HepG2 (cell line): Measurements from ENCODE around the gene TOB1. TPM values are rescaled to one million over a fixed set of nuclear protein-coding genes. Genes with fewer than 3 reads are reported as not detected.

Experiments
- ASH2L ChIP-seq: fragments of 300-600, 200-600 bp; sonication (generic); IDR thresholded peaks from 2 replicates; pipeline ENCODE4 v1.7.0; 2017; ENCODE audit warnings: low read depth, mild to moderate bottlenecking, moderate library complexity, mixed read lengths, low read length; ENCODE audit not compliant: insufficient read length
- ATF7-NPFF ChIP-seq: sonication (generic); formaldehyde crosslinking; IDR thresholded peaks from 2 replicates; pipeline ENCODE4 v1.8.1; 2023; ENCODE audit warnings: mild to moderate bottlenecking, low read depth, missing genetic modification reagents, moderate library complexity
- EEA1 ChIP-seq: sonication (generic); formaldehyde crosslinking; IDR thresholded peaks from 2 replicates; pipeline ENCODE4 v1.5.1; 2020; ENCODE audit warnings: mild to moderate bottlenecking, missing genetic modification reagents, borderline replicate concordance
- FOXO1 ChIP-seq: sonication (generic); formaldehyde crosslinking; IDR thresholded peaks from 2 replicates; pipeline ENCODE4 v1.4.0; 2020; ENCODE audit warnings: missing genetic modification reagents
- KLF12 ChIP-seq: sonication (generic); formaldehyde crosslinking; IDR thresholded peaks from 2 replicates; pipeline ENCODE4 v1.4.0; 2020; ENCODE audit warnings: missing genetic modification reagents, borderline replicate concordance
- MEIS1 ChIP-seq: sonication (generic); formaldehyde crosslinking; IDR thresholded peaks from 2 replicates; pipeline ENCODE4 v1.9.0; 2021; ENCODE audit warnings: mild to moderate bottlenecking, missing genetic modification reagents, moderate library complexity, borderline replicate concordance
- NKX3-1 ChIP-seq: sonication (generic); formaldehyde crosslinking; IDR thresholded peaks from 2 replicates; pipeline ENCODE4 v1.5.0; 2020; ENCODE audit warnings: missing genetic modification reagents
- NR2F2 ChIP-seq: IDR thresholded peaks from 2 replicates; pipeline ENCODE4 v1.6.1; 2012; ENCODE audit warnings: low read depth, inconsistent platforms, borderline replicate concordance
- PAWR ChIP-seq: sonication (generic); formaldehyde crosslinking; IDR thresholded peaks from 2 replicates; pipeline ENCODE4 v1.4.0; 2020; ENCODE audit warnings: missing genetic modification reagents, mild to moderate bottlenecking, borderline replicate concordance
- RFXAP ChIP-seq: sonication (generic); formaldehyde crosslinking; IDR thresholded peaks from 2 replicates; pipeline ENCODE4 v1.4.0; 2020; ENCODE audit warnings: missing genetic modification reagents, borderline replicate concordance
- ZKSCAN5 ChIP-seq: sonication (generic); formaldehyde crosslinking; IDR thresholded peaks from 2 replicates; pipeline ENCODE4 v1.5.1; 2020; ENCODE audit warnings: mild to moderate bottlenecking, missing genetic modification reagents
- ZNF17 ChIP-seq: sonication (generic); formaldehyde crosslinking; IDR thresholded peaks from 2 replicates; pipeline ENCODE4 v1.5.0; 2020; ENCODE audit warnings: mild to moderate bottlenecking, missing genetic modification reagents
- ZNF629 ChIP-seq: sonication (generic); formaldehyde crosslinking; conservative IDR thresholded peaks from 2 replicates; pipeline ENCODE4 v1.5.0; 2020; ENCODE audit warnings: missing genetic modification reagents
- polyA plus RNA-seq, 8 experiments: library from polyadenylated mRNA; depleted of rRNA in 3 of 8; stranded (reverse) in 7 of 8; unstranded in 1 of 8; fragments of >200 nt; fragmentation: Illumina TruSeq in 4 of 8; extraction: Trizol in 4 of 8; gene quantifications; 2 replicates each; pipeline versions ENCODE4 v1.2.1 to v1.2.3, GENCODE V29; 2011 to 2016; ENCODE audit warnings: low read depth in 4 of 8, missing spikeins in 1 of 8, mixed read lengths in 1 of 8; ENCODE audit not compliant: insufficient read depth in 1 of 8
- total RNA-seq, 5 experiments: library from RNA; depleted of rRNA; stranded (reverse); fragments of >200 nt; fragmentation: Illumina TruSeq; extraction: Trizol; gene quantifications; 2 replicates each; pipeline ENCODE4 v1.2.3, GENCODE V29; 2016; ENCODE audit warnings: low read depth in 1 of 5
- TF ChIP-seq, protein P1 (sequence below): sonication (generic); formaldehyde crosslinking; IDR thresholded peaks from 2 replicates; pipeline ENCODE4 v1.5.0; 2020; ENCODE audit warnings: mild to moderate bottlenecking, missing genetic modification reagents
- TF ChIP-seq, protein P2 (sequence below): sonication (generic); formaldehyde crosslinking; IDR thresholded peaks from 2 replicates; pipeline ENCODE4 v1.5.1; 2020; ENCODE audit warnings: mild to moderate bottlenecking, missing genetic modification reagents, borderline replicate concordance
- TF ChIP-seq, protein P3 (sequence below): sonication (generic); formaldehyde crosslinking; IDR thresholded peaks from 2 replicates; pipeline ENCODE4 v1.4.0; 2020; ENCODE audit warnings: missing genetic modification reagents, borderline replicate concordance
- TF ChIP-seq, protein P4 (sequence below): IDR thresholded peaks from 2 replicates; pipeline ENCODE4 v1.6.1; 2012; ENCODE audit warnings: low read depth, low read length, improper control_type of control experiment

TOB1 gene
- total and polyA plus RNA-seq, 2 of the 13 experiments (the other 11 are each of a cell fraction or from before 2014, with no cell fraction given), result 21.9 to 57.7 TPM

DNA sequence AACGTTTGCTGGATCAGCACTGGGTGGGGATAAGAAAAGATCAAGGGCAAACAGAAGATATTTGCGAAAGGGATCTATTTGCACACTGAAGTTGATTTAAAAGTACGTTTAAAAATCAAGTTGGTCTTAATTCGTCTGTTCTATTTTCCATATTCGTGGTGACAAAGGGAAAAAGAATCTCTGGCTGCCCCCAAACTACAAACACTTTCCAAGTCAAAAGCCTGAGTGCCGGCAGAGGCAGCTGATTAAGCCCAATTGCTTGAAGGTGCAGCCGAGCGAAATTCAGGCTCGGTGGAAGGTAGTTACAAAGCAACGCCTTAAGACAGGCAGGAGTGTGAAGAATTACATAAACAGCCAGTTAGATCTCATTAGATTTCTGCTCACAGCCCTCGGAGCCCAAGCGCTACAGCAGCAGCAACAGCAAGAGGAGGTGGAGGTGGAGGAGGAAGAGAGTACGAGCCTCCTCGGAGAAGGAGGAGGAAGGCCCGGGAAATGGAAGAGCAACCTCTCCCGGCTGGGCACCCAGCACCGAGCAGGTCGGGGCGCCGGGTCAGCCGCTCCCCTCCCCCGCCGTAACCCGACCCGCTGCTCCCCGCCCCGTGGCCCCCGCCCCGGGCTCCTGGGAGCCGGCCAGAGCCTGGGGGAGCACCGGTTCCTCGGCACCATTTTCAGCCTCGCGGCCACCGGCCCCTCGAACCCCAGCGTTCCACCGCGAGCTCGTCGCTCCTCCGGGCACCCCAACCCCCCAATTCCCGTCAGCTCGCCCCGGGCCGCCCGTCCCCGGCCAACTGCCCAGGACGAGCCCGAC lies 890 bp downstream of the TOB1 start (continued):
- TF ChIP-seq ASH2L (peak; percentile 41), RFXAP (no peak), EEA1 (CRISPR knock-in tag) (no peak), PAWR (CRISPR knock-in tag) (no peak), NR2F2 (peak; percentile 56; the same call in 1 of the 2 replicates), ATF7-NPFF (CRISPR knock-in tag) (no peak), KLF12 (peak; percentile 81; the same call in 1 of the 2 replicates), NKX3-1 (0 out of 2 replicates have a peak, but pooled peaks have one; percentile 46), FOXO1 (CRISPR knock-in tag) (no peak), ZNF17 (CRISPR knock-in tag) (no peak), ZKSCAN5 (CRISPR knock-in tag) (no peak), ZNF629 (peak; percentile 42; the same call in 1 of the 2 replicates), MEIS1 (0 out of 2 replicates have a peak, but pooled peaks have one; percentile 14)
- TF ChIP-seq, protein P1, sequence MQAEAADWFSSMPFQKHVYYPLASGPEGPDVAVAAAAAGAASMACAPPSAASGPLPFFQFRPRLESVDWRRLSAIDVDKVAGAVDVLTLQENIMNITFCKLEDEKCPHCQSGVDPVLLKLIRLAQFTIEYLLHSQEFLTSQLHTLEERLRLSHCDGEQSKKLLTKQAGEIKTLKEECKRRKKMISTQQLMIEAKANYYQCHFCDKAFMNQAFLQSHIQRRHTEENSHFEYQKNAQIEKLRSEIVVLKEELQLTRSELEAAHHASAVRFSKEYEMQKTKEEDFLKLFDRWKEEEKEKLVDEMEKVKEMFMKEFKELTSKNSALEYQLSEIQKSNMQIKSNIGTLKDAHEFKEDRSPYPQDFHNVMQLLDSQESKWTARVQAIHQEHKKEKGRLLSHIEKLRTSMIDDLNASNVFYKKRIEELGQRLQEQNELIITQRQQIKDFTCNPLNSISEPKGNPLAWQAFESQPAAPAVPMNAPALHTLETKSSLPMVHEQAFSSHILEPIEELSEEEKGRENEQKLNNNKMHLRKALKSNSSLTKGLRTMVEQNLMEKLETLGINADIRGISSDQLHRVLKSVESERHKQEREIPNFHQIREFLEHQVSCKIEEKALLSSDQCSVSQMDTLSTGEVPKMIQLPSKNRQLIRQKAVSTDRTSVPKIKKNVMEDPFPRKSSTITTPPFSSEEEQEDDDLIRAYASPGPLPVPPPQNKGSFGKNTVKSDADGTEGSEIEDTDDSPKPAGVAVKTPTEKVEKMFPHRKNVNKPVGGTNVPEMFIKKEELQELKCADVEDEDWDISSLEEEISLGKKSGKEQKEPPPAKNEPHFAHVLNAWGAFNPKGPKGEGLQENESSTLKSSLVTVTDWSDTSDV, result no peak
- TF ChIP-seq, protein P2, sequence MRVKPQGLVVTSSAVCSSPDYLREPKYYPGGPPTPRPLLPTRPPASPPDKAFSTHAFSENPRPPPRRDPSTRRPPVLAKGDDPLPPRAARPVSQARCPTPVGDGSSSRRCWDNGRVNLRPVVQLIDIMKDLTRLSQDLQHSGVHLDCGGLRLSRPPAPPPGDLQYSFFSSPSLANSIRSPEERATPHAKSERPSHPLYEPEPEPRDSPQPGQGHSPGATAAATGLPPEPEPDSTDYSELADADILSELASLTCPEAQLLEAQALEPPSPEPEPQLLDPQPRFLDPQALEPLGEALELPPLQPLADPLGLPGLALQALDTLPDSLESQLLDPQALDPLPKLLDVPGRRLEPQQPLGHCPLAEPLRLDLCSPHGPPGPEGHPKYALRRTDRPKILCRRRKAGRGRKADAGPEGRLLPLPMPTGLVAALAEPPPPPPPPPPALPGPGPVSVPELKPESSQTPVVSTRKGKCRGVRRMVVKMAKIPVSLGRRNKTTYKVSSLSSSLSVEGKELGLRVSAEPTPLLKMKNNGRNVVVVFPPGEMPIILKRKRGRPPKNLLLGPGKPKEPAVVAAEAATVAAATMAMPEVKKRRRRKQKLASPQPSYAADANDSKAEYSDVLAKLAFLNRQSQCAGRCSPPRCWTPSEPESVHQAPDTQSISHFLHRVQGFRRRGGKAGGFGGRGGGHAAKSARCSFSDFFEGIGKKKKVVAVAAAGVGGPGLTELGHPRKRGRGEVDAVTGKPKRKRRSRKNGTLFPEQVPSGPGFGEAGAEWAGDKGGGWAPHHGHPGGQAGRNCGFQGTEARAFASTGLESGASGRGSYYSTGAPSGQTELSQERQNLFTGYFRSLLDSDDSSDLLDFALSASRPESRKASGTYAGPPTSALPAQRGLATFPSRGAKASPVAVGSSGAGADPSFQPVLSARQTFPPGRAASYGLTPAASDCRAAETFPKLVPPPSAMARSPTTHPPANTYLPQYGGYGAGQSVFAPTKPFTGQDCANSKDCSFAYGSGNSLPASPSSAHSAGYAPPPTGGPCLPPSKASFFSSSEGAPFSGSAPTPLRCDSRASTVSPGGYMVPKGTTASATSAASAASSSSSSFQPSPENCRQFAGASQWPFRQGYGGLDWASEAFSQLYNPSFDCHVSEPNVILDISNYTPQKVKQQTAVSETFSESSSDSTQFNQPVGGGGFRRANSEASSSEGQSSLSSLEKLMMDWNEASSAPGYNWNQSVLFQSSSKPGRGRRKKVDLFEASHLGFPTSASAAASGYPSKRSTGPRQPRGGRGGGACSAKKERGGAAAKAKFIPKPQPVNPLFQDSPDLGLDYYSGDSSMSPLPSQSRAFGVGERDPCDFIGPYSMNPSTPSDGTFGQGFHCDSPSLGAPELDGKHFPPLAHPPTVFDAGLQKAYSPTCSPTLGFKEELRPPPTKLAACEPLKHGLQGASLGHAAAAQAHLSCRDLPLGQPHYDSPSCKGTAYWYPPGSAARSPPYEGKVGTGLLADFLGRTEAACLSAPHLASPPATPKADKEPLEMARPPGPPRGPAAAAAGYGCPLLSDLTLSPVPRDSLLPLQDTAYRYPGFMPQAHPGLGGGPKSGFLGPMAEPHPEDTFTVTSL, result no peak
- TF ChIP-seq, protein P3, sequence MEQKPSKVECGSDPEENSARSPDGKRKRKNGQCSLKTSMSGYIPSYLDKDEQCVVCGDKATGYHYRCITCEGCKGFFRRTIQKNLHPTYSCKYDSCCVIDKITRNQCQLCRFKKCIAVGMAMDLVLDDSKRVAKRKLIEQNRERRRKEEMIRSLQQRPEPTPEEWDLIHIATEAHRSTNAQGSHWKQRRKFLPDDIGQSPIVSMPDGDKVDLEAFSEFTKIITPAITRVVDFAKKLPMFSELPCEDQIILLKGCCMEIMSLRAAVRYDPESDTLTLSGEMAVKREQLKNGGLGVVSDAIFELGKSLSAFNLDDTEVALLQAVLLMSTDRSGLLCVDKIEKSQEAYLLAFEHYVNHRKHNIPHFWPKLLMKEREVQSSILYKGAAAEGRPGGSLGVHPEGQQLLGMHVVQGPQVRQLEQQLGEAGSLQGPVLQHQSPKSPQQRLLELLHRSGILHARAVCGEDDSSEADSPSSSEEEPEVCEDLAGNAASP, result peak; percentile 25
- TF ChIP-seq, protein P4, sequence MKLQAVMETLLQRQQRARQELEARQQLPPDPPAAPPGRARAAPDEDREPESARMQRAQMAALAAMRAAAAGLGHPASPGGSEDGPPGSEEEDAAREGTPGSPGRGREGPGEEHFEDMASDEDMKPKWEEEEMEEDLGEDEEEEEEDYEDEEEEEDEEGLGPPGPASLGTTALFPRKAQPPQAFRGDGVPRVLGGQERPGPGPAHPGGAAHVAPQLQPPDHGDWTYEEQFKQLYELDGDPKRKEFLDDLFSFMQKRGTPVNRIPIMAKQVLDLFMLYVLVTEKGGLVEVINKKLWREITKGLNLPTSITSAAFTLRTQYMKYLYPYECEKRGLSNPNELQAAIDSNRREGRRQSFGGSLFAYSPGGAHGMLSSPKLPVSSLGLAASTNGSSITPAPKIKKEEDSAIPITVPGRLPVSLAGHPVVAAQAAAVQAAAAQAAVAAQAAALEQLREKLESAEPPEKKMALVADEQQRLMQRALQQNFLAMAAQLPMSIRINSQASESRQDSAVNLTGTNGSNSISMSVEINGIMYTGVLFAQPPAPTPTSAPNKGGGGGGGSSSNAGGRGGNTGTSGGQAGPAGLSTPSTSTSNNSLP, result no peak
